GM23338 (cell line): ENCODE measurements around the gene SEPHS1. TPM values are rescaled to one million over a fixed set of nuclear protein-coding genes. Genes with fewer than 3 reads are reported as not detected.

Experiments used
- ATAC-seq: fragments of 200-7000 bp; cut with Tn5 transposase; 3 replicates; pipeline ENCODE4 v1.9.1; 2020
- DNase-seq: peaks from one replicate; pipeline ENCODE4 v3.0.0-alpha.2; 2015; ENCODE audit warnings: low spot score
- H2AFZ ChIP-seq: fragments of 200-600 bp; sonication (generic); 2 replicates; pipeline ENCODE4 v1.8.0; 2016; ENCODE audit warnings: antibody characterized with exemption, mild to moderate bottlenecking, moderate library complexity
- H3F3A ChIP-seq: fragments of 200-600 bp; sonication (generic); replicated peaks from 2 replicates; pipeline ENCODE4 v1.8.0; 2017; ENCODE audit warnings: antibody characterized with exemption, mixed run types, low read depth
- H3K27ac ChIP-seq: fragments of 200-600 bp; sonication (generic); 2 replicates; pipeline ENCODE4 v1.6.1; 2016; ENCODE audit warnings: low read depth
- H3K27me3 ChIP-seq: fragments of 200-600 bp; sonication (generic); 2 replicates; pipeline ENCODE4 v1.8.0; 2016; ENCODE audit warnings: mild to moderate bottlenecking, mixed run types, moderate library complexity; ENCODE audit not compliant: insufficient read depth
- H3K36me3 ChIP-seq: fragments of 200-600 bp; sonication (generic); 2 replicates; pipeline ENCODE4 v1.8.0; 2016; ENCODE audit warnings: mild to moderate bottlenecking; ENCODE audit not compliant: insufficient read depth
- H3K4me1 ChIP-seq: fragments of 200-600 bp; sonication (generic); 2 replicates; pipeline ENCODE4 v1.8.0; 2016; ENCODE audit warnings: mild to moderate bottlenecking, moderate library complexity; ENCODE audit not compliant: insufficient read depth
- H3K4me2 ChIP-seq: fragments of 200-600 bp; sonication (generic); 2 replicates; pipeline ENCODE4 v1.7.1; 2017; ENCODE audit warnings: mixed run types
- H3K4me3 ChIP-seq: fragments of 200-600 bp; sonication (generic); 2 replicates; pipeline ENCODE4 v1.6.1; 2016; ENCODE audit warnings: mixed run types
- H3K79me2 ChIP-seq: fragments of 200-600 bp; sonication (generic); replicated peaks from 2 replicates; pipeline ENCODE4 v1.8.0; 2017; ENCODE audit warnings: mild to moderate bottlenecking; ENCODE audit not compliant: insufficient read depth
- H3K9me2 ChIP-seq: fragments of 200-600 bp; sonication (generic); 2 replicates; pipeline ENCODE4 v1.8.0; 2017; ENCODE audit not compliant: insufficient read depth
- H4K20me1 ChIP-seq: fragments of 200-600 bp; sonication (generic); replicated peaks from 2 replicates; pipeline ENCODE4 v1.8.0; 2017; ENCODE audit warnings: mild to moderate bottlenecking; ENCODE audit not compliant: insufficient read depth
- H3K27ac Mint-ChIP-seq: 2 replicates; pipeline ENCODE4 v1.8.0; 2020; ENCODE audit warnings: inconsistent platforms, mild to moderate bottlenecking, moderate library complexity, mixed read lengths
- H3K27me3 Mint-ChIP-seq: 3 replicates; pipeline ENCODE4 v1.8.0; 2022; ENCODE audit warnings: low read depth, mild to moderate bottlenecking, moderate library complexity, mixed read lengths, inconsistent platforms; ENCODE audit not compliant: insufficient read depth, poor library complexity
- H3K36me3 Mint-ChIP-seq: 3 replicates; pipeline ENCODE4 v1.8.0; 2021; ENCODE audit warnings: low read depth, mild to moderate bottlenecking, inconsistent platforms, moderate library complexity, mixed read lengths
- H3K4me1 Mint-ChIP-seq: 3 replicates; pipeline ENCODE4 v1.8.0; 2020; ENCODE audit warnings: mild to moderate bottlenecking, inconsistent platforms, mixed read lengths
- H3K4me3 Mint-ChIP-seq: 3 replicates; pipeline ENCODE4 v1.8.0; 2021; ENCODE audit warnings: moderate library complexity, mild to moderate bottlenecking, inconsistent platforms, mixed read lengths
- H3K9me3 Mint-ChIP-seq: 3 replicates; pipeline ENCODE4 v1.8.0; 2020; ENCODE audit warnings: moderate library complexity, mild to moderate bottlenecking, inconsistent platforms, mixed read lengths
- CREB1 ChIP-seq: fragments of 250-450 bp; sonication (Bioruptor Pico); IDR thresholded peaks from 2 replicates; pipeline ENCODE4 v1.5.0; 2020; ENCODE audit warnings: low read depth, mild to moderate bottlenecking, moderate library complexity
- CTCF ChIP-seq, 2 experiments: fragments of 200-600 bp in 1 of 2; sonication (generic) in 1 of 2; conservative IDR thresholded peaks; 2 replicates each; pipeline versions ENCODE4 v1.5.1 to v1.6.1; 2016 to 2017; ENCODE audit warnings: antibody characterized with exemption in 2 of 2, low read depth in 2 of 2, mild to moderate bottlenecking in 2 of 2, moderate library complexity in 1 of 2
- ETS1 ChIP-seq: IDR thresholded peaks from 2 replicates; pipeline ENCODE4 v1.6.1; 2016; ENCODE audit warnings: antibody characterized with exemption
- EZH2 ChIP-seq: fragments of 200-600 bp; sonication (generic); IDR thresholded peaks from one replicate; pipeline ENCODE4 v1.8.0; 2017; ENCODE audit warnings: antibody characterized with exemption, mild to moderate bottlenecking, low read depth; ENCODE audit not compliant: unreplicated experiment
- EZH2phosphoT487 ChIP-seq: fragments of 200-600 bp; sonication (generic); IDR thresholded peaks from one replicate; pipeline ENCODE4 v1.8.1; 2018; ENCODE audit warnings: antibody characterized with exemption; ENCODE audit not compliant: unreplicated experiment
- JUNB ChIP-seq: IDR thresholded peaks from one replicate; pipeline ENCODE4 v1.6.1; 2016; ENCODE audit warnings: antibody characterized with exemption; ENCODE audit not compliant: unreplicated experiment
- NANOG ChIP-seq: IDR thresholded peaks from 2 replicates; pipeline ENCODE4 v1.6.1; 2016; ENCODE audit warnings: antibody characterized with exemption, borderline replicate concordance
- POLR2AphosphoS5 ChIP-seq: IDR thresholded peaks from 2 replicates; pipeline ENCODE4 v1.6.1; 2016; ENCODE audit warnings: antibody characterized with exemption, low read depth
- REST ChIP-seq: IDR thresholded peaks from one replicate; pipeline ENCODE4 v1.6.1; 2018; ENCODE audit warnings: antibody characterized with exemption; ENCODE audit not compliant: unreplicated experiment
- STAT1 ChIP-seq: IDR thresholded peaks from one replicate; pipeline ENCODE4 v1.6.1; 2016; ENCODE audit warnings: antibody characterized with exemption; ENCODE audit not compliant: unreplicated experiment
- ZNF114 ChIP-seq: fragments of 250-450 bp; sonication (Bioruptor Pico); IDR thresholded peaks from 2 replicates; pipeline ENCODE4 v1.5.0; 2020; ENCODE audit warnings: mild to moderate bottlenecking, moderate library complexity
- ZNF331 ChIP-seq: fragments of 250-450 bp; sonication (Bioruptor Pico); IDR thresholded peaks from 2 replicates; pipeline ENCODE4 v1.5.0; 2020; ENCODE audit warnings: low read depth, mild to moderate bottlenecking, moderate library complexity
- ZNF462 ChIP-seq: fragments of 250-450 bp; sonication (Bioruptor Pico); IDR thresholded peaks from 2 replicates; pipeline ENCODE4 v1.5.0; 2020; ENCODE audit warnings: mild to moderate bottlenecking, moderate library complexity
- polyA plus RNA-seq: library from polyadenylated mRNA; unstranded; fragments of >200 nt; fragmentation: Nextera tagmentation; extraction: Ambion mirVana; gene quantifications from 2 replicates; pipeline ENCODE4 v1.2.1, GENCODE V29; 2016
- total RNA-seq: library from RNA; depleted of rRNA; stranded (reverse); fragments of >200 nt; shearing (Covaris generic); gene quantifications from 2 replicates; pipeline ENCODE4 v1.2.3, GENCODE V29; 2014

SEPHS1 gene
- total and polyA plus RNA-seq, 2 experiments from 2014 or later: 260 to 609 TPM

- no peak for TF ChIP-seq STAT1
- TF ChIP-seq ZNF462 (CRISPR knock-in tag): no peak
- no peak for TF ChIP-seq ETS1
- no peak for TF ChIP-seq NANOG
- no peak for TF ChIP-seq CTCF (conservative IDR thresholded peaks at IDR 0.05; ENCODE audit: low read depth in 2 of 2)
- no peak for TF ChIP-seq JUNB
- no peak for TF ChIP-seq REST
- no peak for TF ChIP-seq EZH2phosphoT487
- TF ChIP-seq ZNF331: no peak
- no peak for TF ChIP-seq CREB1 (CRISPR knock-in tag)
- TF ChIP-seq POLR2AphosphoS5: no peak
- TF ChIP-seq EZH2: no peak
- no peak for TF ChIP-seq ZNF114
- no peak for DNase-seq
- Mint-ChIP-seq H3K4me3 (no peak overlapping the region), H3K36me3 (peaks cover 12% of the 10 kb centered on the region; the same call in 2 of the 3 replicates), H3K4me1 (peaks cover 32% of the 10 kb centered on the region), H3K27ac (no peak overlapping the region), H3K9me3 (peaks cover 18% of the 10 kb centered on the region), H3K27me3 (peaks cover 10% of the 10 kb centered on the region)
- H3K4me2 ChIP-seq: no peak overlapping the region
- peaks cover 29% of the 10 kb centered on the region for H3K4me1 ChIP-seq
- no peaks in the 10 kb centered on the region for H4K20me1 ChIP-seq
- no peaks in the 10 kb centered on the region for H3K9me2 ChIP-seq
- 0 out of 2 replicates have a peak, but pooled peaks cover 4% of the 10 kb centered on the region for H3F3A ChIP-seq
- ATAC-seq: no peak
- no peaks in the 10 kb centered on the region for H3K27me3 ChIP-seq
- no peak overlapping the region for H2AFZ ChIP-seq
- H3K4me3 ChIP-seq: no peak overlapping the region
- H3K27ac ChIP-seq: no peak overlapping the region
- H3K79me2 ChIP-seq: no peaks in the 10 kb centered on the region
- H3K36me3 ChIP-seq: no peaks in the 10 kb centered on the region
Observed at GRCh38 chr10:13392701-13393100, 44.6 kb upstream of the SEPHS1 start.
